Renal cortex interstitium (tissue), 11 donors: ENCODE data around the gene PDE8A. TPM values are rescaled to one million over a fixed set of nuclear protein-coding genes. Genes with fewer than 3 reads are reported as not detected.

Experiments used
- DNase-seq, 11 donors: peaks; one replicate each; pipeline ENCODE4 v3.0.0-alpha.2; 2013; ENCODE audit warnings: low read depth in 9 of 11, low spot score in 4 of 11; ENCODE audit errors: extremely low read depth in 1 of 11
- polyA plus RNA-seq, 3 donors: library from polyadenylated mRNA; unstranded; fragments of 120-200 nt; gene quantifications; one replicate each; pipeline ENCODE4 v1.2.1, GENCODE V29; 2013; ENCODE audit not compliant: insufficient read length in 3 of 3

Gene PDE8A
- polyA plus RNA-seq, 3 donors = 39.1 to 82.9 (median 48.5) TPM

GRCh38 chr15:85097725-85098124 is 116.1 kb downstream of the PDE8A start:
- no peak for DNase-seq

GRCh38 chr15:85099195-85099803 is 117.6 kb downstream of the PDE8A start:
- no peak for DNase-seq

- no peak for DNase-seq
These were observed 118.7 kb downstream of the PDE8A start for GRCh38 chr15:85100186-85100937.

- DNase-seq = no peak
These were observed 122.9 kb downstream of the PDE8A start for GRCh38 chr15:85104584-85104983.

- no peak for DNase-seq
These were observed 126.5 kb downstream of the PDE8A start for GRCh38 chr15:85108136-85108535.

- no peak for DNase-seq
These were observed 127.7 kb downstream of the PDE8A start for GRCh38 chr15:85109333-85109732.

- DNase-seq = no peak
These were observed 131.3 kb downstream of the PDE8A start for GRCh38 chr15:85112997-85113396.

GRCh38 chr15:85114886-85115285 is 133.2 kb downstream of the PDE8A start:
- DNase-seq = no peak

- no peak for DNase-seq
These were observed 134.4 kb downstream of the PDE8A start for GRCh38 chr15:85116066-85116465.

GRCh38 chr15:85116494-85116893 is 134.8 kb downstream of the PDE8A start:
- DNase-seq = no peak

GRCh38 chr15:85116925-85117646 is 135.4 kb downstream of the PDE8A start:
- DNase-seq = no peak

- DNase-seq = no peak
These were observed 136.5 kb downstream of the PDE8A start for GRCh38 chr15:85118173-85118572.

- no peak for DNase-seq
These were observed 136.9 kb downstream of the PDE8A start for GRCh38 chr15:85118581-85118980.

- no peak for DNase-seq
These were observed 138.9 kb downstream of the PDE8A start for GRCh38 chr15:85120351-85121113.

- DNase-seq = no peak
These were observed 142.5 kb downstream of the PDE8A start for GRCh38 chr15:85124173-85124572.

GRCh38 chr15:85125056-85125661 is 143.5 kb downstream of the PDE8A start:
- no peak for DNase-seq

- DNase-seq = no peak
These were observed 147.0 kb downstream of the PDE8A start for GRCh38 chr15:85128621-85129020.

GRCh38 chr15:85129881-85130280 is 148.2 kb downstream of the PDE8A start:
- no peak for DNase-seq

GRCh38 chr15:85131915-85132314 is 150.3 kb downstream of the PDE8A start:
- DNase-seq = no peak
